Measurements from ENCODE around the gene MBD3L2B. TPM values are rescaled to one million over a fixed set of nuclear protein-coding genes. Genes with fewer than 3 reads are reported as not detected.
"Not testable (repeated sequence)": the region's sequence is repeated elsewhere in the genome, so short reads cannot be mapped to it uniquely, and the experiment has no call there.

The MBD3L2B gene
- total and polyA plus RNA-seq, 2 donors (not counting 1 experiment from before 2014, with no cell fraction given), result not detected

- H4K20me1 ChIP-seq (ENCODE audit: control insufficient read depth, insufficient read depth, low read length, poor library complexity, severe bottlenecking); POLR2A ChIA-PET; ATAC-seq (ENCODE audit: low read depth); H3K9me3 Mint-ChIP-seq (ENCODE audit: insufficient read depth); CTCF ChIA-PET; DNase-seq; H3K4me3 Mint-ChIP-seq; H3K9me3 ChIP-seq (ENCODE audit: control extremely low read depth in 1 of 3, control insufficient read depth in 2 of 3, insufficient read depth in 1 of 3, low read length in 2 of 3); H3K79me2 ChIP-seq (ENCODE audit: control insufficient read depth, insufficient read depth, low read length); H3K27ac Mint-ChIP-seq; H3K4me1 Mint-ChIP-seq; H3K4me3 ChIP-seq (ENCODE audit: control extremely low read depth in 1 of 5, extremely low read depth in 1 of 5, insufficient read depth in 1 of 5, low read depth in 2 of 5, low read length in 4 of 5); H3K27me3 Mint-ChIP-seq; H3K27me3 ChIP-seq (replicated peaks in 1 of 4; ENCODE audit: control extremely low read depth in 1 of 4, control insufficient read depth in 3 of 4, insufficient read depth in 4 of 4, low read length in 3 of 4); H3K4me1 ChIP-seq (ENCODE audit: control insufficient read depth in 2 of 2, insufficient read depth in 2 of 2, low read length in 2 of 2); H3K27ac ChIP-seq (ENCODE audit: low read length in 2 of 2); H3K4me2 ChIP-seq (replicated peaks; ENCODE audit: low read depth, low read length, poor library complexity, severe bottlenecking); H3K9ac ChIP-seq (ENCODE audit: low read length); intact Hi-C loops (cut with micrococcal nuclease); H3K36me3 ChIP-seq (replicated peaks in 1 of 2; ENCODE audit: control extremely low read depth in 1 of 2, control insufficient read depth in 1 of 2, extremely low read depth in 1 of 2, insufficient read depth in 2 of 2, low read length in 1 of 2); H2AFZ ChIP-seq (ENCODE audit: insufficient read depth, low read depth, low read length, poor library complexity, severe bottlenecking): not testable (repeated sequence)
- WGBS (ENCODE audit: insufficient coverage), result no CpG with 5 or more reads among the region's 9 CpGs
These were observed 18.8 kb upstream of the MBD3L2B start, which contains the start of gene MBD3L4 for GRCh38 chr19:7040079-7040478. Gene MBD3L4, minus strand, starts transcription at chr19:7040179. Its CDS starts 35 bp downstream, at chr19:7040144.

- H3K27me3 Mint-ChIP-seq; H3K4me1 Mint-ChIP-seq; POLR2A ChIA-PET; H3K9ac ChIP-seq (ENCODE audit: low read length); DNase-seq; H4K20me1 ChIP-seq (ENCODE audit: control insufficient read depth, insufficient read depth, low read length, poor library complexity, severe bottlenecking); intact Hi-C loops (cut with micrococcal nuclease); H2AFZ ChIP-seq (ENCODE audit: insufficient read depth, low read depth, low read length, poor library complexity, severe bottlenecking); H3K27ac ChIP-seq (ENCODE audit: low read length in 2 of 2); CTCF ChIA-PET; H3K4me1 ChIP-seq (ENCODE audit: control insufficient read depth in 2 of 2, insufficient read depth in 2 of 2, low read length in 2 of 2); H3K4me3 Mint-ChIP-seq; H3K79me2 ChIP-seq (ENCODE audit: control insufficient read depth, insufficient read depth, low read length); H3K4me2 ChIP-seq (replicated peaks; ENCODE audit: low read depth, low read length, poor library complexity, severe bottlenecking); H3K4me3 ChIP-seq (ENCODE audit: control extremely low read depth in 1 of 5, extremely low read depth in 1 of 5, insufficient read depth in 1 of 5, low read depth in 2 of 5, low read length in 4 of 5); H3K9me3 Mint-ChIP-seq (ENCODE audit: insufficient read depth); H3K9me3 ChIP-seq (ENCODE audit: control extremely low read depth in 1 of 3, control insufficient read depth in 2 of 3, insufficient read depth in 1 of 3, low read length in 2 of 3); H3K27ac Mint-ChIP-seq; H3K36me3 ChIP-seq (replicated peaks in 1 of 2; ENCODE audit: control extremely low read depth in 1 of 2, control insufficient read depth in 1 of 2, extremely low read depth in 1 of 2, insufficient read depth in 2 of 2, low read length in 1 of 2); H3K27me3 ChIP-seq (replicated peaks in 1 of 4; ENCODE audit: control extremely low read depth in 1 of 4, control insufficient read depth in 3 of 4, insufficient read depth in 4 of 4, low read length in 3 of 4); ATAC-seq (ENCODE audit: low read depth): not testable (repeated sequence)
- no CpG with 5 or more reads among the region's 9 CpGs for WGBS (ENCODE audit: insufficient coverage)
These were observed 9.0 kb upstream of the MBD3L2B start, which contains the start of gene MBD3L5 for GRCh38 chr19:7030278-7030677. Gene MBD3L5, plus strand, starts transcription at chr19:7030578. Its CDS starts 34 bp downstream, at chr19:7030612.

GRCh38 chr19:7028790-7029189 lies 7.6 kb upstream of the MBD3L2B start:
- H3K36me3 ChIP-seq (replicated peaks in 1 of 2; ENCODE audit: control extremely low read depth in 1 of 2, control insufficient read depth in 1 of 2, extremely low read depth in 1 of 2, insufficient read depth in 2 of 2, low read length in 1 of 2); H2AFZ ChIP-seq (ENCODE audit: insufficient read depth, low read depth, low read length, poor library complexity, severe bottlenecking); H3K27me3 ChIP-seq (replicated peaks in 1 of 4; ENCODE audit: control extremely low read depth in 1 of 4, control insufficient read depth in 3 of 4, insufficient read depth in 4 of 4, low read length in 3 of 4); H3K27ac Mint-ChIP-seq; H3K9ac ChIP-seq (ENCODE audit: low read length); H3K4me3 Mint-ChIP-seq; ATAC-seq (ENCODE audit: low read depth); H3K4me3 ChIP-seq (ENCODE audit: control extremely low read depth in 1 of 5, extremely low read depth in 1 of 5, insufficient read depth in 1 of 5, low read depth in 2 of 5, low read length in 4 of 5); POLR2A ChIA-PET; H3K4me1 ChIP-seq (ENCODE audit: control insufficient read depth in 2 of 2, insufficient read depth in 2 of 2, low read length in 2 of 2); H3K4me2 ChIP-seq (replicated peaks; ENCODE audit: low read depth, low read length, poor library complexity, severe bottlenecking); H4K20me1 ChIP-seq (ENCODE audit: control insufficient read depth, insufficient read depth, low read length, poor library complexity, severe bottlenecking); CTCF ChIA-PET; H3K9me3 ChIP-seq (ENCODE audit: control extremely low read depth in 1 of 3, control insufficient read depth in 2 of 3, insufficient read depth in 1 of 3, low read length in 2 of 3); H3K27me3 Mint-ChIP-seq; H3K4me1 Mint-ChIP-seq; DNase-seq; intact Hi-C loops (cut with micrococcal nuclease); H3K27ac ChIP-seq (ENCODE audit: low read length in 2 of 2); H3K9me3 Mint-ChIP-seq (ENCODE audit: insufficient read depth); H3K79me2 ChIP-seq (ENCODE audit: control insufficient read depth, insufficient read depth, low read length): not testable (repeated sequence)
- no CpG with 5 or more reads among the region's 1 CpG for WGBS (ENCODE audit: insufficient coverage)

All from B cell (primary cell).